Stomach smooth muscle (tissue), 2 donors: ENCODE measurements around the gene INO80D.
"Not testable (repeated sequence)": the region's sequence is repeated elsewhere in the genome, so short reads cannot be mapped to it uniquely, and the experiment has no call there.

Experiments
- H3K27ac ChIP-seq: one replicate; pipeline ENCODE4 v1.7.0; 2013; ENCODE audit warnings: mild to moderate bottlenecking, low read length, inconsistent platforms
- H3K27me3 ChIP-seq, 2 donors: one replicate each; pipeline ENCODE4 v1.7.0; 2013; ENCODE audit warnings: low read length in 2 of 2; ENCODE audit not compliant: insufficient read depth in 2 of 2, control insufficient read depth in 1 of 2
- H3K36me3 ChIP-seq, 2 donors: one replicate each; pipeline ENCODE4 v1.7.0; 2013; ENCODE audit warnings: low read length in 2 of 2; ENCODE audit not compliant: control insufficient read depth in 2 of 2, insufficient read depth in 2 of 2
- H3K4me1 ChIP-seq: one replicate; pipeline ENCODE4 v1.7.0; 2013; ENCODE audit warnings: low read length; ENCODE audit not compliant: control insufficient read depth, insufficient read depth
- H3K4me3 ChIP-seq, 2 donors: one replicate each; pipeline ENCODE4 v1.7.0; 2013; ENCODE audit warnings: low read length in 2 of 2
- H3K9ac ChIP-seq, 2 donors: one replicate each; pipeline ENCODE4 v1.7.0; 2013; ENCODE audit warnings: low read length in 2 of 2, mild to moderate bottlenecking in 1 of 2
- H3K9me3 ChIP-seq, 2 donors: one replicate each; pipeline ENCODE4 v1.7.0; 2013; ENCODE audit warnings: low read length in 2 of 2; ENCODE audit not compliant: control insufficient read depth in 2 of 2
- donor health status: healthy.
- donor health status: Pancreatic carcinoma.

INO80D gene

GRCh38 chr2:206031950-206032567 is 53.9 kb downstream of the INO80D start:
- no peak overlapping the region for H3K9ac ChIP-seq
- H3K9me3 ChIP-seq, result no peaks in the 10 kb centered on the region
- H3K27me3 ChIP-seq, result no peaks in the 10 kb centered on the region
- H3K27ac ChIP-seq, result no peak overlapping the region
- no peak overlapping the region for H3K4me3 ChIP-seq
- no peaks in the 10 kb centered on the region for H3K4me1 ChIP-seq
- H3K36me3 ChIP-seq, result peaks cover 6 to 15% of the 10 kb centered on the region in 2 donors

- Histone ChIP-seq H3K4me1 (no peaks in the 10 kb centered on the region), H3K4me3 (no peak overlapping the region), H3K27me3 (no peaks in the 10 kb centered on the region), H3K36me3 (peaks cover 4 to 15% of the 10 kb centered on the region in 2 donors), H3K9ac (no peak overlapping the region), H3K27ac (no peak overlapping the region), H3K9me3 (no peaks in the 10 kb centered on the region)
Measured at GRCh38 chr2:206031162-206031784, 54.7 kb downstream of the INO80D start.

GRCh38 chr2:206028101-206028500 is 57.9 kb downstream of the INO80D start:
- Histone ChIP-seq H3K9ac (no peak overlapping the region), H3K27me3 (no peaks in the 10 kb centered on the region), H3K4me1 (no peaks in the 10 kb centered on the region), H3K27ac (no peak overlapping the region), H3K36me3 (peaks cover 4 to 19% of the 10 kb centered on the region in 2 donors), H3K9me3 (no peaks in the 10 kb centered on the region), H3K4me3 (no peak overlapping the region)

GRCh38 chr2:206023183-206023582 is 62.8 kb downstream of the INO80D start:
- Histone ChIP-seq H3K4me3 (no peak overlapping the region), H3K27ac (no peak overlapping the region), H3K9me3 (no peaks in the 10 kb centered on the region), H3K9ac (no peak overlapping the region), H3K27me3 (no peaks in the 10 kb centered on the region), H3K36me3 (peaks cover 13 to 17% of the 10 kb centered on the region in 2 donors), H3K4me1 (no peaks in the 10 kb centered on the region)

GRCh38 chr2:206020171-206020570 is 65.8 kb downstream of the INO80D start:
- Histone ChIP-seq H3K36me3 (peaks cover 23 to 25% of the 10 kb centered on the region in 2 donors), H3K9ac (no peak overlapping the region), H3K27ac (no peak overlapping the region), H3K27me3 (no peaks in the 10 kb centered on the region), H3K4me1 (no peaks in the 10 kb centered on the region), H3K4me3 (no peak overlapping the region), H3K9me3 (no peaks in the 10 kb centered on the region)

GRCh38 chr2:206015746-206016145 is 70.2 kb downstream of the INO80D start:
- not testable (repeated sequence) for H3K4me1 ChIP-seq, H3K9ac ChIP-seq, H3K27me3 ChIP-seq

GRCh38 chr2:206011795-206012194 is 74.2 kb downstream of the INO80D start:
- Histone ChIP-seq H3K27ac (no peak overlapping the region), H3K36me3 (peaks cover 20 to 26% of the 10 kb centered on the region in 2 donors), H3K4me3 (no peak overlapping the region), H3K4me1 (no peaks in the 10 kb centered on the region), H3K9ac (no peak overlapping the region), H3K9me3 (no peaks in the 10 kb centered on the region), H3K27me3 (no peaks in the 10 kb centered on the region)

More at GRCh38 chr2:206015746-206016145, 70.2 kb downstream of the INO80D start:
- H3K27ac ChIP-seq, H3K4me3 ChIP-seq, H3K9me3 ChIP-seq: not testable (repeated sequence)
- peaks cover 28 to 30% of the 10 kb centered on the region in 2 donors for H3K36me3 ChIP-seq

GRCh38 chr2:206011018-206011614 is 74.9 kb downstream of the INO80D start:
- no peak overlapping the region for H3K4me3 ChIP-seq
- H3K27me3 ChIP-seq, result no peaks in the 10 kb centered on the region
- H3K9me3 ChIP-seq, result no peaks in the 10 kb centered on the region
- no peak overlapping the region for H3K27ac ChIP-seq
- no peaks in the 10 kb centered on the region for H3K4me1 ChIP-seq
- H3K9ac ChIP-seq, result no peak overlapping the region
- peaks cover 16 to 24% of the 10 kb centered on the region in 2 donors for H3K36me3 ChIP-seq

GRCh38 chr2:206004004-206004693 is 81.8 kb downstream of the INO80D start:
- Histone ChIP-seq H3K4me1 (no peaks in the 10 kb centered on the region), H3K9ac (no peak overlapping the region), H3K9me3 (no peaks in the 10 kb centered on the region), H3K27ac (no peak overlapping the region), H3K36me3 (peaks cover 29% of the 10 kb centered on the region in 2 donors), H3K27me3 (no peaks in the 10 kb centered on the region), H3K4me3 (no peak overlapping the region)

GRCh38 chr2:206002440-206002839 is 83.5 kb downstream of the INO80D start:
- no peaks in the 10 kb centered on the region for H3K4me1 ChIP-seq
- H3K36me3 ChIP-seq, result peaks cover 23 to 33% of the 10 kb centered on the region in 2 donors

More at GRCh38 chr2:206002440-206002839, 83.5 kb downstream of the INO80D start:
- H3K27ac ChIP-seq, result no peak overlapping the region
- H3K27me3 ChIP-seq, result no peaks in the 10 kb centered on the region
- H3K9me3 ChIP-seq, result no peaks in the 10 kb centered on the region
- no peak overlapping the region for H3K4me3 ChIP-seq
- no peak overlapping the region for H3K9ac ChIP-seq
